GM12872 (cell line): ENCODE measurements around the gene KIF19.

Source experiments
- CTCF ChIP-seq: IDR thresholded peaks from 3 replicates; pipeline ENCODE4 v1.5.1; 2011; ENCODE audit warnings: low read depth, mild to moderate bottlenecking, low read length, moderate library complexity; ENCODE audit not compliant: insufficient read depth

KIF19 gene

GRCh38 chr17:74309902-74310301 is 16.1 kb upstream of the KIF19 start:
- TF ChIP-seq CTCF: no peak

- TF ChIP-seq CTCF: no peak
Observed at GRCh38 chr17:74314877-74315276, 11.1 kb upstream of the KIF19 start.

- no peak for TF ChIP-seq CTCF
Observed at GRCh38 chr17:74316220-74316619, 9.8 kb upstream of the KIF19 start.

DNA sequence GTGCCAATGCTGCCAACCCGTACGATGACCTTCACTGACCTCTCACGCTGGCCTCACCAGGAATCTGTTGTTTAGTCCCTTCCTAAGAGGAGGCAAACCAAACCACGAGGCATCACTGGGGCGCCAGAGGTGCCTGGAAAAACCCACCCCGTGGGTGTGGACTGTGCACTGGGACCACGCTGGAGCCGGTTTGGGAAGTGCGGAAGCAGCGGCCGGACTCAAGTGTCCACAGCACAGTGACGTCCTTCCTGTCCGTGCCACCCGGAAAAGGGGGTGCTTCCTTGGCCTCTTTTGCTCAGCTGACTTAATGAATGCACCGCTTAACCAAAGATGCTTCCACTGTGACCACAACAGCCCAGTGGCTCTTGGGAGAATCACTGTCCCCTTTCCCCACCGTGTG is 9.0 kb upstream of the KIF19 start:
- TF ChIP-seq CTCF: no peak

DNA sequence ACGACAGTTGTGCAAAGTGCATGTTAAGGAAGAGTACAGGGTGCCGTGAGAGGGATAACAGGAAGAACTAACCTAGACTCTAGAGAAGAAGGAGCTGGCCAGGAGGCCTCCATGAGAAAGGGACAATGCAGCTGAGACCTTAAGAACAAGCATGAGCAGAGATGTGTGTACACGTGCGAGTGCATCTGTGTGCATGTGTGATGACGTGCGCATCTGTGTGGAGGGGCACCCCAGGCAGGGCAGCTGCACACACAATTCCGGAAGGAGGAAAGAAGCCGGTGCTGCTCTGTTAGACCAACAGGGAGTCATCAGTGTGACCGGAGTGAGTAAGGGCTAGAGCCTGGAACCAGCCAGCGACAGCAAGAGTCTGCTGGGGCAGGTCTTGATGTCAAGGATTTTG is 7.6 kb upstream of the KIF19 start:
- TF ChIP-seq CTCF: no peak

DNA sequence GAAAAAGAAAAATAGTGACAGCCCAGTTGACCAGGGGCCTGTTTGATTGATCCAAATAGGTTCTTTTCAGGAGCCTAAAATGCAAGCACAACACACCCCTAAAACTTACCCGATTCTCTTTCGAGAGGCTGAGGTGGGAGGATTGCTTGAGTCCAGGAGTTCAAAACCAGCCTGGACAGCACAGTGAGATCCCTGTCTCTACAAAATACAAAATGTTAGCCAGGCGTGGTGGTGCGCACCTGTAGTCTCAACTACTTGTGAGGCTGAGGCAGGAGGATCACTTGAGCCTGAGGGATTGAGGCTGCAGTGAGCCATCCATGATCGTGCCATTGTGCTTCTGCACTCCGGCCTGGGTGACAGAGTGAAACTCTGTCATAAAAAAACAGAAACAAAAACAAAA is 1.5 kb upstream of the KIF19 start:
- no peak for TF ChIP-seq CTCF

GRCh38 chr17:74325376-74325742 is 667 bp upstream of the KIF19 start:
- TF ChIP-seq CTCF: no peak

DNA sequence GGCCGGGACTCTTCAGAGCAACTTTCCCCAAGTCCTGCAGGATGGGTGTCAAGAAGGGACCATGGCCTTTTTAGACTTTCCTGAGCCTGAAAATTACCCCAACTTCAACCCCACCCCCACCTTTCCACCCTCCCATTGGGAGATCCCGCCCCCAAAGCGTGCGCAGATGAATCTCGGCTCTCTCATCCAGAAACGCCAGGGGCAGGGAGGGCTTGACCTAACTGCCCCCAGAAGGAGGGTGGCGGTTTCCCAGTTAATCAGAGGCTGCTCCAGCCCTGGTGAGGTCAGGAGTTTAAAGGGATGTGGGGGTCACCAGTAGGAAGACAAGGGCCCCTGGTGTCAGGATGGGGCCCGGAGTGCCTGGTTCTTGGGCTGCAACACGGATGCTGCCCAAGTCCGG is 480 bp downstream of the KIF19 start:
- no peak for TF ChIP-seq CTCF
